HepG2 (cell line): ENCODE measurements around the gene CTDSP1. TPM values are rescaled to one million over a fixed set of nuclear protein-coding genes. Genes with fewer than 3 reads are reported as not detected.
A peak's percentile ranks its signal among the peaks of the same experiment; 100 is the strongest.

Experiments
- CREB1 ChIP-seq, 2 experiments: fragments of 450-650 bp in 1 of 2; IDR thresholded peaks; 2 replicates each; pipeline ENCODE4 v1.6.1; 2016 to 2017; ENCODE audit warnings: control low read depth in 1 of 2, mild to moderate bottlenecking in 1 of 2, missing compliant biosample characterization in 1 of 2, missing genetic modification characterization in 1 of 2
- IKZF4 ChIP-seq: sonication (generic); formaldehyde crosslinking; IDR thresholded peaks from 2 replicates; pipeline ENCODE4 v1.5.1; 2020; ENCODE audit warnings: borderline replicate concordance, mild to moderate bottlenecking, low read depth, missing genetic modification reagents; ENCODE audit errors: not compliant biosample characterization
- RBFOX2 ChIP-seq: fragments of 200-400 bp; formaldehyde crosslinking; IDR thresholded peaks from 2 replicates; pipeline ENCODE4 v1.6.1; 2017; ENCODE audit warnings: low read depth, mild to moderate bottlenecking, low read length
- SAFB2 ChIP-seq: sonication (generic); formaldehyde crosslinking; IDR thresholded peaks from 2 replicates; pipeline ENCODE4 v1.5.1; 2020; ENCODE audit warnings: missing genetic modification reagents, low read depth, mild to moderate bottlenecking, borderline replicate concordance
- SMYD3 ChIP-seq: sonication (generic); formaldehyde crosslinking; IDR thresholded peaks from 2 replicates; pipeline ENCODE4 v1.8.1; 2023; ENCODE audit warnings: mild to moderate bottlenecking, missing genetic modification reagents
- SP5 ChIP-seq: IDR thresholded peaks from 2 replicates; pipeline ENCODE4 v1.6.1; 2016; ENCODE audit warnings: low read depth, borderline replicate concordance
- TMF1 ChIP-seq: sonication (generic); formaldehyde crosslinking; IDR thresholded peaks from 2 replicates; pipeline ENCODE4 v1.8.1; 2022; ENCODE audit warnings: low read depth, missing genetic modification reagents
- ZFP36L1 ChIP-seq: sonication (generic); formaldehyde crosslinking; IDR thresholded peaks from 2 replicates; pipeline ENCODE4 v1.8.0; 2022; ENCODE audit warnings: mild to moderate bottlenecking, missing genetic modification reagents, moderate library complexity
- ZNF121 ChIP-seq: sonication (generic); formaldehyde crosslinking; IDR thresholded peaks from 2 replicates; pipeline ENCODE4 v1.5.0; 2020; ENCODE audit warnings: mild to moderate bottlenecking, missing genetic modification reagents
- ZNF235 ChIP-seq: sonication (generic); formaldehyde crosslinking; IDR thresholded peaks from 2 replicates; pipeline ENCODE4 v1.8.1; 2023; ENCODE audit warnings: mild to moderate bottlenecking, missing genetic modification reagents, borderline replicate concordance
- ZNF256 ChIP-seq: sonication (generic); formaldehyde crosslinking; conservative IDR thresholded peaks from 2 replicates; pipeline ENCODE4 v1.4.0; 2020; ENCODE audit warnings: missing genetic modification reagents
- ZNF672 ChIP-seq: sonication (generic); formaldehyde crosslinking; IDR thresholded peaks from 2 replicates; pipeline ENCODE4 v1.8.1; 2022; ENCODE audit warnings: missing genetic modification reagents
- ZSCAN20 ChIP-seq: sonication (generic); formaldehyde crosslinking; IDR thresholded peaks from 2 replicates; pipeline ENCODE4 v1.4.0; 2020; ENCODE audit warnings: missing genetic modification reagents, mild to moderate bottlenecking, borderline replicate concordance
- polyA plus RNA-seq, 8 experiments: library from polyadenylated mRNA; depleted of rRNA in 3 of 8; stranded (reverse) in 7 of 8; unstranded in 1 of 8; fragments of >200 nt; fragmentation: Illumina TruSeq in 4 of 8; extraction: Trizol in 4 of 8; gene quantifications; 2 replicates each; pipeline versions ENCODE4 v1.2.1 to v1.2.3, GENCODE V29; 2011 to 2016; ENCODE audit warnings: low read depth in 4 of 8, missing spikeins in 1 of 8, mixed read lengths in 1 of 8; ENCODE audit not compliant: insufficient read depth in 1 of 8
- total RNA-seq, 5 experiments: library from RNA; depleted of rRNA; stranded (reverse); fragments of >200 nt; fragmentation: Illumina TruSeq; extraction: Trizol; gene quantifications; 2 replicates each; pipeline ENCODE4 v1.2.3, GENCODE V29; 2016; ENCODE audit warnings: low read depth in 1 of 5
- TF ChIP-seq, protein P1 (sequence below): sonication (generic); formaldehyde crosslinking; IDR thresholded peaks from 2 replicates; pipeline ENCODE4 v1.9.0; 2021; ENCODE audit warnings: mild to moderate bottlenecking, missing genetic modification reagents
- TF ChIP-seq, protein P2 (sequence below): sonication (generic); formaldehyde crosslinking; IDR thresholded peaks from 2 replicates; pipeline ENCODE4 v1.4.0; 2020; ENCODE audit warnings: missing genetic modification reagents, borderline replicate concordance
- TF ChIP-seq, protein P3 (sequence below): sonication (generic); formaldehyde crosslinking; IDR thresholded peaks from 2 replicates; pipeline ENCODE4 v1.5.1; 2020; ENCODE audit warnings: mild to moderate bottlenecking, missing genetic modification reagents, borderline replicate concordance

CTDSP1 gene
- total and polyA plus RNA-seq, 2 of the 13 experiments (the other 11 are each of a cell fraction or from before 2014, with no cell fraction given): 91.0 to 268 TPM

DNA sequence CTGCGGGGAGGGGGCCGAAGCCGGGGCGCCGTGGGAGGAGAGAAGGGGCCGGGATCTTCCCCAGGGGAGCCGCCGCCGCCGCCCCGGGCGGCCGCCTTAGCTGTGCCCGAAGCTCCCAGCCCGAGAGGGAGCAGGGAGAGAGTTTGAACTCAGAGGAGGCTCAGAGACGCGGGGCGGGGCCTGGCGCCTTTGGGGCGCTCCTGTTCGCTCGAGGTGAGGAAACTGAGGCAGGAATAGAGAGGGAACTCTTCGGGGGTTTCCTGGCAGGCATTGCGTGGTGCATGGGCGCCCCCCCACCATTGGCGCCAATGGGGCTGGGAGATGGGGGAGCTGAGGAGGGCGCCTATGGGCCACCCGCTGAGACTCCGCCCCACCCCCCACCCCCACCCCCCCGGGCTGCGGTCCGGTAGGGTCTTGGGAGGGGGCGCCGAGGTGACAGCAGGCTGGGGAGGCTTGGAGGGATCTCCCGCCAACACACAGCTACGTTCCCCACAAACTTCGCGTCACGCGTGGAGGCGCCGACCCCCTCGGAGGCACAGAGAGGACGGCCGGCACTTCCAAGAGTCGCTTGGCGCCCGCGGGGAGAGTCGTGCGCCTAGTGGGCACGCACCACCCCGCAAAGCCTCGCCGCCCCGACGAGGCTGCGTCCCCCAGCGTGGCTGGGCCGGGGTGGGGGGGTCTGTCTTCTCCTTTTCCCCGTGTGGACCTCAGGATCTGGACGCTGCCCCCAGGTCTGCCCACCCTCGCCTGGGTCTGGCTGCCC lies 680 bp downstream of the CTDSP1 start (continued):
- TF ChIP-seq, protein P1, sequence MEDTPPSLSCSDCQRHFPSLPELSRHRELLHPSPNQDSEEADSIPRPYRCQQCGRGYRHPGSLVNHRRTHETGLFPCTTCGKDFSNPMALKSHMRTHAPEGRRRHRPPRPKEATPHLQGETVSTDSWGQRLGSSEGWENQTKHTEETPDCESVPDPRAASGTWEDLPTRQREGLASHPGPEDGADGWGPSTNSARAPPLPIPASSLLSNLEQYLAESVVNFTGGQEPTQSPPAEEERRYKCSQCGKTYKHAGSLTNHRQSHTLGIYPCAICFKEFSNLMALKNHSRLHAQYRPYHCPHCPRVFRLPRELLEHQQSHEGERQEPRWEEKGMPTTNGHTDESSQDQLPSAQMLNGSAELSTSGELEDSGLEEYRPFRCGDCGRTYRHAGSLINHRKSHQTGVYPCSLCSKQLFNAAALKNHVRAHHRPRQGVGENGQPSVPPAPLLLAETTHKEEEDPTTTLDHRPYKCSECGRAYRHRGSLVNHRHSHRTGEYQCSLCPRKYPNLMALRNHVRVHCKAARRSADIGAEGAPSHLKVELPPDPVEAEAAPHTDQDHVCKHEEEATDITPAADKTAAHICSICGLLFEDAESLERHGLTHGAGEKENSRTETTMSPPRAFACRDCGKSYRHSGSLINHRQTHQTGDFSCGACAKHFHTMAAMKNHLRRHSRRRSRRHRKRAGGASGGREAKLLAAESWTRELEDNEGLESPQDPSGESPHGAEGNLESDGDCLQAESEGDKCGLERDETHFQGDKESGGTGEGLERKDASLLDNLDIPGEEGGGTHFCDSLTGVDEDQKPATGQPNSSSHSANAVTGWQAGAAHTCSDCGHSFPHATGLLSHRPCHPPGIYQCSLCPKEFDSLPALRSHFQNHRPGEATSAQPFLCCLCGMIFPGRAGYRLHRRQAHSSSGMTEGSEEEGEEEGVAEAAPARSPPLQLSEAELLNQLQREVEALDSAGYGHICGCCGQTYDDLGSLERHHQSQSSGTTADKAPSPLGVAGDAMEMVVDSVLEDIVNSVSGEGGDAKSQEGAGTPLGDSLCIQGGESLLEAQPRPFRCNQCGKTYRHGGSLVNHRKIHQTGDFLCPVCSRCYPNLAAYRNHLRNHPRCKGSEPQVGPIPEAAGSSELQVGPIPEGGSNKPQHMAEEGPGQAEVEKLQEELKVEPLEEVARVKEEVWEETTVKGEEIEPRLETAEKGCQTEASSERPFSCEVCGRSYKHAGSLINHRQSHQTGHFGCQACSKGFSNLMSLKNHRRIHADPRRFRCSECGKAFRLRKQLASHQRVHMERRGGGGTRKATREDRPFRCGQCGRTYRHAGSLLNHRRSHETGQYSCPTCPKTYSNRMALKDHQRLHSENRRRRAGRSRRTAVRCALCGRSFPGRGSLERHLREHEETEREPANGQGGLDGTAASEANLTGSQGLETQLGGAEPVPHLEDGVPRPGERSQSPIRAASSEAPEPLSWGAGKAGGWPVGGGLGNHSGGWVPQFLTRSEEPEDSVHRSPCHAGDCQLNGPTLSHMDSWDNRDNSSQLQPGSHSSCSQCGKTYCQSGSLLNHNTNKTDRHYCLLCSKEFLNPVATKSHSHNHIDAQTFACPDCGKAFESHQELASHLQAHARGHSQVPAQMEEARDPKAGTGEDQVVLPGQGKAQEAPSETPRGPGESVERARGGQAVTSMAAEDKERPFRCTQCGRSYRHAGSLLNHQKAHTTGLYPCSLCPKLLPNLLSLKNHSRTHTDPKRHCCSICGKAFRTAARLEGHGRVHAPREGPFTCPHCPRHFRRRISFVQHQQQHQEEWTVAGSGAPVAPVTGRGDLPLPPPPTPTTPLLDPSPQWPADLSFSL: no peak
- TF ChIP-seq SP5: no peak
- TF ChIP-seq TMF1 (CRISPR knock-in tag): peak; percentile 32; the same call in 1 of the 2 replicates
- peak; percentile 2; the same call in 1 of the 2 replicates for TF ChIP-seq CREB1 (IDR thresholded peaks at IDR 0.05)
- no peak for TF ChIP-seq CREB1 (CRISPR knock-in tag; IDR thresholded peaks at IDR 0.05)
- TF ChIP-seq ZSCAN20 (CRISPR knock-in tag): 0 out of 2 replicates have a peak, but pooled peaks have one; percentile 27
- TF ChIP-seq IKZF4 (CRISPR knock-in tag): no peak
- TF ChIP-seq, protein P2, sequence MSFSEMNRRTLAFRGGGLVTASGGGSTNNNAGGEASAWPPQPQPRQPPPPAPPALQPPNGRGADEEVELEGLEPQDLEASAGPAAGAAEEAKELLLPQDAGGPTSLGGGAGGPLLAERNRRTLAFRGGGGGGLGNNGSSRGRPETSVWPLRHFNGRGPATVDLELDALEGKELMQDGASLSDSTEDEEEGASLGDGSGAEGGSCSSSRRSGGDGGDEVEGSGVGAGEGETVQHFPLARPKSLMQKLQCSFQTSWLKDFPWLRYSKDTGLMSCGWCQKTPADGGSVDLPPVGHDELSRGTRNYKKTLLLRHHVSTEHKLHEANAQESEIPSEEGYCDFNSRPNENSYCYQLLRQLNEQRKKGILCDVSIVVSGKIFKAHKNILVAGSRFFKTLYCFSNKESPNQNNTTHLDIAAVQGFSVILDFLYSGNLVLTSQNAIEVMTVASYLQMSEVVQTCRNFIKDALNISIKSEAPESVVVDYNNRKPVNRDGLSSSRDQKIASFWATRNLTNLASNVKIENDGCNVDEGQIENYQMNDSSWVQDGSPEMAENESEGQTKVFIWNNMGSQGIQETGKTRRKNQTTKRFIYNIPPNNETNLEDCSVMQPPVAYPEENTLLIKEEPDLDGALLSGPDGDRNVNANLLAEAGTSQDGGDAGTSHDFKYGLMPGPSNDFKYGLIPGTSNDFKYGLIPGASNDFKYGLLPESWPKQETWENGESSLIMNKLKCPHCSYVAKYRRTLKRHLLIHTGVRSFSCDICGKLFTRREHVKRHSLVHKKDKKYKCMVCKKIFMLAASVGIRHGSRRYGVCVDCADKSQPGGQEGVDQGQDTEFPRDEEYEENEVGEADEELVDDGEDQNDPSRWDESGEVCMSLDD: no peak
- TF ChIP-seq SMYD3 (CRISPR knock-in tag): no peak
- TF ChIP-seq, protein P3, sequence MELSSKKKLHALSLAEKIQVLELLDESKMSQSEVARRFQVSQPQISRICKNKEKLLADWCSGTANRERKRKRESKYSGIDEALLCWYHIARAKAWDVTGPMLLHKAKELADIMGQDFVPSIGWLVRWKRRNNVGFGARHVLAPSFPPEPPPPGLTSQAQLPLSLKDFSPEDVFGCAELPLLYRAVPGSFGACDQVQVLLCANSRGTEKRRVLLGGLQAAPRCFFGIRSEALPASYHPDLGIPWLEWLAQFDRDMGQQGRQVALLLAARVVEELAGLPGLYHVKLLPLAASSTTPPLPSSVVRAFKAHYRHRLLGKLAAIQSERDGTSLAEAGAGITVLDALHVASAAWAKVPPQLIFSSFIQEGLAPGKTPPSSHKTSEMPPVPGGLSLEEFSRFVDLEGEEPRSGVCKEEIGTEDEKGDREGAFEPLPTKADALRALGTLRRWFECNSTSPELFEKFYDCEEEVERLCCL (CRISPR knock-in tag): no peak; the same call in 1 of the 2 replicates
- peak; percentile 98 for TF ChIP-seq RBFOX2
- TF ChIP-seq ZNF672: no peak
- peak; percentile 77; the same call in 1 of the 2 replicates for TF ChIP-seq ZFP36L1
- no peak; the same call in 1 of the 2 replicates for TF ChIP-seq ZNF235 (CRISPR knock-in tag)
- no peak for TF ChIP-seq ZNF256
- TF ChIP-seq SAFB2 (CRISPR knock-in tag): peak; percentile 93
- 0 out of 2 replicates have a peak, but pooled peaks have one; percentile 25 for TF ChIP-seq ZNF121 (CRISPR knock-in tag)
